ENCODE measurements around the gene GSTM3.
"Not testable (repeated sequence)": the region's sequence is repeated elsewhere in the genome, so short reads cannot be mapped to it uniquely, and the experiment has no call there.

Gene GSTM3

GRCh38 chr1:109761227-109762038 lies 20.6 kb upstream of the GSTM3 start:
- no peak for DNase-seq

DNA sequence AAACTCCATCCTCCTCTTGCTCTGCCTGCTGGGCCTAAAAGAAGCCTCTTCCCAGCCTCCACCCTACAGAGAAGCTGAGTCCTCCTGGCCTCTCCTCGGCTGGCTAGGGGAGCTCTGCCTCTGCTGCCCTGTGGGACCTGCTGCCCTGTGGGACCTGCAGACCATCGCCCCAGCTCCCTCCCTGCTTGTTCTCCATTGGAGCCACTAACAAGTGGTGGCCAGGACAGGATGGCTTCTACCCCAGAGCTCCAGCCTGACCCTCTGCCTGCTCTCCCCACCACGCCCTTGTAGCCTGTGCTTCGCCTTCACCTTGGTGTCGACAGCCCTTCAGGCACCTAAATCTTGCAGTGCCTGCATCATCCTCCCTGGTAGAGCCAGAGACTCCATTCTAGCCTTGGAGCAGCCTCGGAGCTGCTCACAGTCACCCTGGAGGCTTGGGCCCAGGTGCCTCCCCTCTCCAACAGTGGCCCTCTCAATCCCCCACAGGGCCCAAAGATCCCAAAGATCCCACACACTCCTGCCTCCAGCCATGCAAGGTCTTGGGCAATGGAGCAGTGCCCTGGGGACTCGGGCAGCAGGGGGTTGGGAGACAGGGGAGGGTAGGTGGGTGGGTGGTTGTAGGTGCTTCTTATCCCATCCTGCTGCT lies 19.9 kb upstream of the GSTM3 start:
- DNase-seq: no peak

DNA sequence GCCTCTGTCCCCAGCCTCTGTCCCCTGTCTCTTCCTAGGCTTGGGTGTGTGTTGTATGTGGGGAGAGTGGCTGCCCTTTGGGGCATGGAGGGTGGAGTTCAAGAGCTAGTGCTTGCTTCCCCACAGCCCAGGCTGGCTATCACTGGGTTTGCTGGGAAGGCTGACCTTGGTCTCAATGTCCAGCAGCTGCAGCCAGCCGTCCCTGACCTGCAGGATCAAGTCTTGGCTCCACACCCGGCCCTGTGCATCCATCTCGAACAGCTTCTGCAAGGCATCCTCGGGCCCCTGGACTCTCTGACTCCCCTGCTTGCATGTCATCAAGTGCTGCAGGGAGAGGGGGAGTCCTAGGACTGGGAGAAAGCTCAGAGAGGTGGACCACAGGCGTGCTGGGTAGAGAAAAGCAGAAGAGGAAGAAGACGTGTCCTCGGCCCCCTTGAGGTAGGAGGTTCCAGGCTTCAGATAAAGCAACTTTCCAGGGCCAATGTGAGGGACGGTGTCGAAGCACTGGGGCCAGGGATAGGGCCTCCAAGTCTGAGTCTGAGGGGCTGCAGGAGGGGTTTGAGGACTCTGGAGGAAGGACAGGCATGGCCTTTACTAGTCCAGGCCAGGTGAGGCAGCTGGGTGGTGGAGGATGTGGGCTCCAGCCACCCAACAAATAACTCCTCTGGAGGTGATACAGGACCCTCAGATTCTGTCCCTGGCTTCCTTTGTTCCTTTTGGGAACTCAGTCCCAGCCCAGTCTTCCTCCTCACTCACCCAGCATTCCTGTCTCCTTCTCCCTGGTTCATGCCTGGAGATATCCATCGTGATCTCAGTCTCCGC lies 18.9 kb upstream of the GSTM3 start:
- DNase-seq: no peak

DNA sequence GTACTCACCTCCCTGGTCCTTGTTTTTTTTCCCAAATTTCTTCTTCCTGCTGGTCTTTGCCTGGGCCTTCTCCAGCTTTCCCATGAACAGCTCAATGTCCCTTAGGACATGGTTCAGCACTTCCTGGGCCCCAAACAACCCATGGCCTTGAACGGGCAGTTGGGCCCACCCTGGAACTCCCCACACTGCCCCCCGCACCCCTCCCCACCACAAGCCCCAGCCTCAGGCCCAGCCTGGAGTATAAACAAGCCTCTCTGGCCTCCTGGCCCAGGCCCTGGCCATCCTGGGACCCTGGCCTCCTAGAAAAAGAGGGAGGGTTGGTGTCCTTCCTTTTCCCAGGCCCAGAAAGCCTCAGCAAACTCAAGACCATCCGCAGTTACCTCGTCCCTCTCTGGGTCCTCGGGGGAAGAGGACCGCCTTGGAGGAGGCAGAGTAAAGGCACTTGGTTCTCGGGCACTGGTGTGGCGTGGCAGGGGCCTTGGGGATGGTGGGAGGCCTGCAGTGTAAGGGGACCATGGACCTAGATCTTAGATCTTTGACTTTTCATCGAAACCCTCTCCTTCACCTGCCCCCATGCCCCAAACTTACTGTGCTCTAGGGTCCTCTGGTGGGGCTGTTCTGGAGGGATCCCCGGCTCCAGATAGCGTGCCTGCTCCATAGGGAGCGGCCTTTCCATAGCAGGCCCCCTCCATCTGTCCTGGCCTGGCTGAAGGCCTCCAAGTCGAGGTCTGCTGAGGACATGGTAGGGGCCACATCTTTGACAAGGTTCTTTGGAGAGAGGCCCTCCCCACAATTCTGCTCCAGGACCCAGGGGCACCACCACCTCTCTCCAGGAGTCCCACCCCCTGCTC lies 17.3 kb upstream of the GSTM3 start:
- DNase-seq: no peak

- DNase-seq: no peak
Observed at GRCh38 chr1:109756848-109757521, 16.1 kb upstream of the GSTM3 start.

GRCh38 chr1:109756325-109756724 lies 15.5 kb upstream of the GSTM3 start:
- not testable (repeated sequence) for DNase-seq

GRCh38 chr1:109754738-109755137 lies 13.9 kb upstream of the GSTM3 start:
- no peak for DNase-seq

DNA sequence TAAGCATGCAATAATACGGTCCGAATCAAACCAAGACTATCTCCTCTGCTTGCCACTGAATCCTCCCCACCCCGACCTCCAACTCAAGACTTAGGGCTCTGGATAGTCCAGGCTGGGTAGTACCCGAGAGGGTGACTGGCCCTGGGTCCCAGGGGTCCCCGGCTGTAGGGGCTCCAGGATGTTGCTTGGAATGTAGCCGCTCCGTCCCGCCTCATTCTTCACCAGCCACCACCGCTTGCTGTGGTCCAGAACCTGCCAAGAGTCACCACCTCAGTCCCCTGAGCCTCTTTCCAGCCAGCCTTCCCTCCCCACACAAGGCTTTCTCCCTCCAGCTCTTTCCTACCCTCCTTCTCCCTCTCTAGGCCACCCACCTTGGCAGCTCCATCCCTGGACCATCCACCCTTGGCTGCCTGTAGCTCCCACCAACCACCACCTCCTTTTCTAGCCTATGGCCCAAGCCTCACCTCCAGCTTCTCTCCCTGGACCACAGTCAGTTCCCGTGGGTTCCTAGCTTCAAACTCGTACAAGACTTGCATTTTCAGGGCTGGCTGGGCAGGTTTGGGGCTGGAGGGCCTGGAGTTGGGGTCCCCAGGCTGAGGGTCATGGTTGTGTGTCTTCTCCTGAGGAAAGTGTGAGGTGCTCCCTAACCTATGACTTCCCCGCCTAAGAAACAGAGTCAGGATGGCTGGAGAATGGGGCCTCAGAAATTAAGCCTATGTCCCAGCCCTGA lies 10.9 kb upstream of the GSTM3 start:
- no peak for DNase-seq

DNA sequence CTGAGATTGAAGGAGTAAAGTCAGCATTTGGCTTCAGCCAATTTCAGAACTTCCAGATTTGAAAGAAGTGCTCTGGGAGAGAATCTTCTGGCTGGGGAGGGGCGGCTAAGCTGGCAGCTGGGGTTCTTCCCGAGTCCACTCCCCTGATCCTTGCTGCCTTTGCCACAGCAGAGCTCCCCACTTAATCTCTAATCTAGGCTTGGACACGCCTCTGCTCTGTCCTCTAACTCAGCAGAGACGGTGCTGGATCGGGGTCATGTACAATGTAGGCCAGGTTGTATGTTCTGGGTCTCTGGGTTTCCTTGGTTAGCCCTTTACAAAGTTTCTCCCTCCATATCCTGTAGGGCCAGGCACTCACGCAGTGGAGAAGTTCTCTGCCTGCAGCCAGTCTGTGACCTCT lies 10.1 kb upstream of the GSTM3 start:
- DNase-seq: no peak

DNA sequence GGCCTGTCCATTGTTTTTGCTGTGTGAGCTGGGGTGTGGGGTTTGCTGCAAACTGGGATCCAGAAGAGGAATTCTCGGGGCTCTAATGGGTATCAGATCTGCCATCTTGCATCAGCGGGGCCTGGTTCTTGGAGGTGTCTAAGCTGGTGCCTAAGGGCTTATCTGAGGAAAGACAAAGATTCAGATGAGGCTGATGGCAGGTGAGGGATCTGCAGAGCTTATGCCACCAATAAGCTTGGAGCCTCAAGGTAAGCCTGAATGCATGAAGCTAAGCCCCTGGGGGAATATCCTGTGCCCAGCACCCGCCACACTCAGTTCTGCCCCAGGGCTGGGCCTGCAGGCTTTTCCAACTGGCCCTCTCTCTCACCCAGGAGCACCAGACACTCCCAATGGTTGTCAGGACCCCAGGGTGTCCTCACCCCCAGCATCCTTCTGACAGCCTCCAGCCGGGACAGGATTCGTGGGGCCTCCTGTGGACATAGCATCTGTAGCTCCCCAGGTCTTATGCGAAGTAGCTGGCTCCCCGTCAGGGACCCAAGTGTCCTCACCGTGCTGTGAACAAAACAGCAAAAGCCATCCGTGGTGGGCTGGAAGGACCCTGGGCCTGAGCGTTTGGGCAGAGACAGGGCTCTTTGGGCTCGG lies 9.5 kb upstream of the GSTM3 start:
- DNase-seq: no peak

GRCh38 chr1:109749221-109749620 lies 8.4 kb upstream of the GSTM3 start:
- no peak for DNase-seq

DNA sequence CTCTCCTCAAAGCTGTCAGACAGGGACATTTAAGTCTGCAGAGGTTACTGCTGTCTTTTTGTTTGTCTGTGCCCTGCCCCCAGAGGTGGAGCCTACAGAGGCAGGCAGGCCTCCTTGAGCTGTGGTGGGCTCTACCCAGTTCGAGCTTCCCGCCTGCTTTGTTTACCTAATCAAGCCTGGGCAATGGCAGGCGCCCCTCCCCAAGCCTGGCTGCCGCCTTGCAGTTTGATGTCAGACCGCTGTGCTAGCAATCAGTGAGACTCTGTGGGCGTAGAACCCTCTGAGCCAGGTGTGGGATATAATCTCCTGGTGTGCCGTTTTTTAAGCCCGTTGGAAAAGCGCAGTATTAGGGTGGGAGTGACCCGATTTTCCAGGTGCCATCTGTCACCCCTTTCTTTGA lies 7.5 kb upstream of the GSTM3 start:
- DNase-seq: not testable (repeated sequence)

- peak; percentile 77 for DNase-seq
Observed at GRCh38 chr1:109739738-109740614, 862 bp downstream of the GSTM3 start.

DNA sequence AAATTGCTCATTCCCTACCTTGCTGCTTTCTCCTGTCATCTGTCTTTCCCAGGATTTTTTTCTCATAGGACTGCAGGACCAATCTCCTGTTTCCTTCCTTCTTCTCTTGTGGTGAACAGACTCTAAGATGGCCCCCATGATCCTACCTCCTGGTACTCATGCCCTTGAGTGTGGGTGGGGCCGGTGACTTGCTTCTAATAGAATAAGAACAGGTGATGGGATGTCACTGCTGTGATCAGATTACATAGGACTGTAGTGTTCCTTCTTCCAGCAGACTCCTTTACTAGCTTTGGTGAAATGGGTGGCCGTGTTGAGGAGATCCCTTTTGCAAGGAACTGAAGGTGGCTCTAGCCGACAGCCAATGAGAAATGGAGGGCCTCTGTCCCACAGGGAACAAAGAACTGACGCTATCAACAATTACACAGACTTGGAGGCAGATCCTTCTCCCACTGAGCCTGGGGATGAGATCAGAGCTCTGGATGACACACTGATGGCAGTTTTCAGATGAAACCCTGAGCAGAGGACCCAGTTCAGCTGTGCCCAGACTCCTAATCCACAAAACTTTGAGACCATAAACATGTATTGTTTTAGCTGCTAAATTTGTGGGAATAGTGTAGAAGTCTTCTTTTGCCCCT lies 7.5 kb downstream of the GSTM3 start:
- no peak for DNase-seq

GRCh38 chr1:109732390-109732881 lies 8.4 kb downstream of the GSTM3 start:
- DNase-seq: no peak

DNA sequence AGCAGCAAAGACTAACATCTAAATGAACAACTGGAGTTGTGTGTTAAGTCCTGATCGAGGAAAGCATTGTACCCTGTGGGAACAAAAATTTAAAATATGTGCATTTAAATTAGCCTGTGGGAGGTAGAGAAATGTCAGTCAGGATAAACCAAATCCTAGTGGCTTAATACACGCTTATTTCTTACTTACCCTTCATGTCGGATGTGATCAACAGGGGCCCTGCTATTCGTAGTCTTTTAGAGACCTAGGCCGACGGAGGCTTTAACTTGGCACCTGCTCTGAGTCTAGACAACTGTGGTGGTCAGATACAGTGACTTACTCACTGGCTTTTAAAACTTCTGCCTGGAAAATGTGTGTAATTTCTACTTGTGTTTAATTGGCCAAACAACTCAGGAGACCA lies 10.2 kb downstream of the GSTM3 start:
- DNase-seq: no peak

GRCh38 chr1:109728870-109729269 lies 12.0 kb downstream of the GSTM3 start:
- no peak for DNase-seq

- no peak for DNase-seq
Observed at GRCh38 chr1:109726728-109727373, 14.0 kb downstream of the GSTM3 start.

GRCh38 chr1:109726007-109726406 lies 14.8 kb downstream of the GSTM3 start:
- no peak for DNase-seq
